Measurements from ENCODE around the gene TRIML2. TPM values are rescaled to one million over a fixed set of nuclear protein-coding genes. Genes with fewer than 3 reads are reported as not detected.

Gene TRIML2
- 0.07 TPM in 1 of 2 replicates, not detected in the other for total RNA-seq

- no peak for DNase-seq (ENCODE audit: low read depth, low spot score)
Observed at GRCh38 chr4:188109157-188109755, at the start of gene TRIML2. Gene TRIML2 (minus strand): TSS chr4:188109603. CDS start chr4:188105368, 4,235 bp downstream.

GRCh38 chr4:188158336-188158735 is 48.9 kb upstream of the TRIML2 start:
- DNase-seq (ENCODE audit: low read depth, low spot score), result no peak

- DNase-seq (ENCODE audit: low read depth, low spot score), result no peak
Observed at GRCh38 chr4:188154668-188155405, 45.4 kb upstream of the TRIML2 start.

GRCh38 chr4:188147776-188148175 is 38.4 kb upstream of the TRIML2 start:
- DNase-seq (ENCODE audit: low read depth, low spot score), result no peak

GRCh38 chr4:188147176-188147575 is 37.8 kb upstream of the TRIML2 start:
- DNase-seq (ENCODE audit: low read depth, low spot score), result no peak

- DNase-seq (ENCODE audit: low read depth, low spot score), result no peak
Observed at GRCh38 chr4:188146618-188147017, 37.2 kb upstream of the TRIML2 start.

- DNase-seq (ENCODE audit: low read depth, low spot score), result no peak
Observed at GRCh38 chr4:188145601-188146000, 36.2 kb upstream of the TRIML2 start.

GRCh38 chr4:188143731-188144130 is 34.3 kb upstream of the TRIML2 start:
- DNase-seq (ENCODE audit: low read depth, low spot score), result no peak

- DNase-seq (ENCODE audit: low read depth, low spot score), result no peak
Observed at GRCh38 chr4:188139671-188140070, 30.3 kb upstream of the TRIML2 start.

- DNase-seq (ENCODE audit: low read depth, low spot score), result no peak
Observed at GRCh38 chr4:188139141-188139540, 29.7 kb upstream of the TRIML2 start, which contains the start of gene TRIML1. Gene TRIML1 (plus strand): TSS chr4:188139441. CDS start chr4:188139559, 118 bp downstream.

GRCh38 chr4:188138227-188138626 is 28.8 kb upstream of the TRIML2 start:
- DNase-seq (ENCODE audit: low read depth, low spot score), result no peak

- DNase-seq (ENCODE audit: low read depth, low spot score), result no peak
Observed at GRCh38 chr4:188132232-188132631, 22.8 kb upstream of the TRIML2 start.

GRCh38 chr4:188130355-188130754 is 21.0 kb upstream of the TRIML2 start:
- DNase-seq (ENCODE audit: low read depth, low spot score), result no peak

GRCh38 chr4:188127214-188127874 is 17.9 kb upstream of the TRIML2 start:
- no peak for DNase-seq (ENCODE audit: low read depth, low spot score)

GRCh38 chr4:188121530-188121929 is 12.1 kb upstream of the TRIML2 start:
- no peak for DNase-seq (ENCODE audit: low read depth, low spot score)

- DNase-seq (ENCODE audit: low read depth, low spot score), result no peak
Observed at GRCh38 chr4:188117631-188118324, 8.4 kb upstream of the TRIML2 start.

- no peak for DNase-seq (ENCODE audit: low read depth, low spot score)
Observed at GRCh38 chr4:188113156-188113555, 3.8 kb upstream of the TRIML2 start.

GRCh38 chr4:188111955-188112354 is 2.6 kb upstream of the TRIML2 start:
- no peak for DNase-seq (ENCODE audit: low read depth, low spot score)

- no peak for DNase-seq (ENCODE audit: low read depth, low spot score)
Observed at GRCh38 chr4:188110741-188111471, 1.5 kb upstream of the TRIML2 start.

- DNase-seq (ENCODE audit: low read depth, low spot score), result no peak
Observed at GRCh38 chr4:188110036-188110435, 633 bp upstream of the TRIML2 start.

All from pulmonary artery endothelial cell (primary cell).